Liver (tissue), 9 donors: ENCODE measurements around the gene FBLIM1. TPM values are rescaled to one million over a fixed set of nuclear protein-coding genes. Genes with fewer than 3 reads are reported as not detected.

Source experiments
- DNase-seq: peaks from one replicate; pipeline ENCODE4 v3.0.0-alpha.2; 2017; ENCODE audit warnings: low spot score
- H3K27ac ChIP-seq, 2 donors: one replicate each; pipeline ENCODE4 v1.7.0; 2013; ENCODE audit warnings: inconsistent platforms in 2 of 2, low read length in 2 of 2, control low read depth in 1 of 2, low read depth in 1 of 2, mild to moderate bottlenecking in 1 of 2
- H3K27me3 ChIP-seq, 4 donors: one replicate each; pipeline versions ENCODE4 v1.6.1 to v1.7.0; 2013; ENCODE audit warnings: low read length in 3 of 4, inconsistent platforms in 1 of 4, mild to moderate bottlenecking in 1 of 4, moderate library complexity in 1 of 4; ENCODE audit not compliant: control insufficient read depth in 4 of 4, insufficient read depth in 4 of 4
- H3K36me3 ChIP-seq, 4 donors: one replicate each; pipeline versions ENCODE4 v1.6.1 to v1.7.0; 2013; ENCODE audit warnings: low read length in 3 of 4, mild to moderate bottlenecking in 3 of 4, low read depth in 1 of 4, moderate library complexity in 1 of 4; ENCODE audit not compliant: control insufficient read depth in 4 of 4, insufficient read depth in 3 of 4
- H3K4me1 ChIP-seq, 4 donors: one replicate each; pipeline versions ENCODE4 v1.6.1 to v1.7.0; 2013; ENCODE audit warnings: low read length in 3 of 4, mild to moderate bottlenecking in 3 of 4, moderate library complexity in 1 of 4; ENCODE audit not compliant: control insufficient read depth in 4 of 4, insufficient read depth in 4 of 4
- H3K4me3 ChIP-seq, 3 donors: one replicate each; pipeline versions ENCODE4 v1.6.1 to v1.7.0; 2013; ENCODE audit warnings: low read length in 3 of 3, control low read depth in 1 of 3, low read depth in 1 of 3, mild to moderate bottlenecking in 1 of 3
- H3K9ac ChIP-seq, 2 donors: one replicate each; pipeline ENCODE4 v1.7.0; 2013; ENCODE audit warnings: low read length in 2 of 2, mild to moderate bottlenecking in 2 of 2, moderate library complexity in 2 of 2, control low read depth in 1 of 2, low read depth in 1 of 2
- H3K9me3 ChIP-seq, 4 donors: one replicate each; pipeline versions ENCODE4 v1.6.1 to v1.7.0; 2013; ENCODE audit warnings: low read length in 3 of 4; ENCODE audit not compliant: control insufficient read depth in 4 of 4
- ATF3 ChIP-seq: IDR thresholded peaks from 2 replicates; pipeline ENCODE4 v1.6.1; 2016; ENCODE audit warnings: antibody characterized with exemption
- CTCF ChIP-seq: fragments of 150-350 bp; IDR thresholded peaks from 2 replicates; pipeline ENCODE4 v1.5.1; 2017; ENCODE audit warnings: improper control_type of control experiment, low read depth, low read length; ENCODE audit not compliant: missing input control
- EGR1 ChIP-seq, 2 donors: IDR thresholded peaks; 2 replicates each; pipeline ENCODE4 v1.6.1; 2016 to 2018; ENCODE audit warnings: antibody characterized with exemption in 2 of 2, low read depth in 2 of 2
- FOXA1 ChIP-seq: IDR thresholded peaks from 2 replicates; pipeline ENCODE4 v1.6.1; 2016; ENCODE audit warnings: antibody characterized with exemption
- FOXA2 ChIP-seq: IDR thresholded peaks from 2 replicates; pipeline ENCODE4 v1.6.1; 2016; ENCODE audit warnings: antibody characterized with exemption
- GABPA ChIP-seq, 2 donors: IDR thresholded peaks in 1 of 2; conservative IDR thresholded peaks in 1 of 2; 2 replicates each; pipeline ENCODE4 v1.6.1; 2016; ENCODE audit warnings: antibody characterized with exemption in 2 of 2, mild to moderate bottlenecking in 1 of 2, moderate library complexity in 1 of 2
- HNF4A ChIP-seq, 2 donors: conservative IDR thresholded peaks; 2 replicates each; pipeline ENCODE4 v1.6.1; 2016; ENCODE audit warnings: antibody characterized with exemption in 2 of 2, mild to moderate bottlenecking in 2 of 2
- HNF4G ChIP-seq: IDR thresholded peaks from 2 replicates; pipeline ENCODE4 v1.6.1; 2016; ENCODE audit warnings: antibody characterized with exemption
- JUND ChIP-seq, 2 donors: IDR thresholded peaks; 2 replicates each; pipeline ENCODE4 v1.6.1; 2016; ENCODE audit warnings: antibody characterized with exemption in 2 of 2
- MAX ChIP-seq: IDR thresholded peaks from 2 replicates; pipeline ENCODE4 v1.6.1; 2016; ENCODE audit warnings: antibody characterized with exemption
- NR2F2 ChIP-seq: IDR thresholded peaks from 2 replicates; pipeline ENCODE4 v1.6.1; 2016; ENCODE audit warnings: antibody characterized with exemption
- RAD21 ChIP-seq, 2 donors: IDR thresholded peaks; 2 replicates each; pipeline ENCODE4 v1.6.1; 2016; ENCODE audit warnings: antibody characterized with exemption in 2 of 2, mild to moderate bottlenecking in 2 of 2
- REST ChIP-seq: IDR thresholded peaks from 2 replicates; pipeline ENCODE4 v1.6.1; 2016; ENCODE audit warnings: antibody characterized with exemption, mild to moderate bottlenecking
- RXRA ChIP-seq, 2 donors: IDR thresholded peaks; 2 replicates each; pipeline ENCODE4 v1.6.1; 2017 to 2018; ENCODE audit warnings: antibody characterized with exemption in 2 of 2, mild to moderate bottlenecking in 1 of 2
- SP1 ChIP-seq: IDR thresholded peaks from 2 replicates; pipeline ENCODE4 v1.6.1; 2018; ENCODE audit warnings: antibody characterized with exemption, mild to moderate bottlenecking
- TAF1 ChIP-seq: conservative IDR thresholded peaks from 2 replicates; pipeline ENCODE4 v1.6.1; 2016; ENCODE audit warnings: antibody characterized with exemption, mild to moderate bottlenecking
- YY1 ChIP-seq: IDR thresholded peaks from 2 replicates; pipeline ENCODE4 v1.6.1; 2016; ENCODE audit warnings: antibody characterized with exemption, mild to moderate bottlenecking
- ZBTB33 ChIP-seq: IDR thresholded peaks from 2 replicates; pipeline ENCODE4 v1.6.1; 2016; ENCODE audit warnings: antibody characterized with exemption
- WGBS: extraction: QIAGEN DNeasy Blood & Tissue Kit; methylation state at CpG from one replicate; pipeline ENCODE4 v1.1.7; 2013; 5-methylcytosine and 5-hydroxymethylcytosine counted together
- polyA plus RNA-seq, 2 donors: library from polyadenylated mRNA; stranded (reverse) in 1 of 2; unstranded in 1 of 2; fragments of 200-250 nt in 1 of 2; fragments of >200 nt in 1 of 2; fragmentation: Nextera tagmentation in 1 of 2; extraction: Ambion mirVana in 1 of 2; gene quantifications; one replicate each; pipeline versions ENCODE4 v1.2.1 to v1.2.3, GENCODE V29; 2013 to 2015
- total RNA-seq, 2 donors: library from RNA; depleted of rRNA; stranded (reverse); fragments of >200 nt; gene quantifications; one replicate each; pipeline ENCODE4 v1.2.3, GENCODE V29; 2014
- donor health status: healthy.
- donor health status: healthy.
- donor health status: healthy.
- donor health status: healthy.
- donor health status: healthy.

Gene FBLIM1
- total and polyA plus RNA-seq, 4 donors: 3.6 to 6.4 (median 3.7) TPM

GRCh38 chr1:15788624-15789301 lies 30.2 kb downstream of the FBLIM1 start:
- Histone ChIP-seq H3K27me3 (no peaks in the 10 kb centered on the region), H3K4me3 (no peak overlapping the region), H3K9me3 (no peaks in the 10 kb centered on the region), H3K9ac (no peak overlapping the region), H3K27ac (no peak overlapping the region), H3K36me3 (no peaks in the 10 kb centered on the region), H3K4me1 (no peaks in the 10 kb centered on the region)
- 88% methylated on average over 13 of the region's 13 CpGs for WGBS
- DNase-seq: no peak
- no peak for TF ChIP-seq JUND (IDR thresholded peaks at IDR 0.05)
- no peak for TF ChIP-seq RXRA (IDR thresholded peaks at IDR 0.05)
- TF ChIP-seq TAF1: no peak
- no peak for TF ChIP-seq HNF4A (conservative IDR thresholded peaks at IDR 0.05)
- no peak for TF ChIP-seq GABPA (IDR thresholded peaks at IDR 0.05 in 1 of 2, conservative IDR thresholded peaks at IDR 0.05 in 1 of 2)
- no peak for TF ChIP-seq EGR1 (IDR thresholded peaks at IDR 0.05; ENCODE audit: low read depth in 2 of 2)
- TF ChIP-seq FOXA2: no peak
- TF ChIP-seq CTCF: no peak
- TF ChIP-seq NR2F2: no peak
- TF ChIP-seq MAX: no peak

GRCh38 chr1:15796086-15796462 lies 37.5 kb downstream of the FBLIM1 start:
- H3K9me3 ChIP-seq: no peaks in the 10 kb centered on the region
- H3K27ac ChIP-seq: no peak overlapping the region
- 94% methylated on average over 2 of the region's 2 CpGs for WGBS
- H3K36me3 ChIP-seq: no peaks in the 10 kb centered on the region
- H3K4me3 ChIP-seq: no peak overlapping the region
- TF ChIP-seq NR2F2 (no peak), CTCF (no peak), ZBTB33 (no peak), ATF3 (no peak), RAD21 (IDR thresholded peaks at IDR 0.05) (no peak), YY1 (no peak), TAF1 (no peak), HNF4G (no peak), EGR1 (IDR thresholded peaks at IDR 0.05; ENCODE audit: low read depth in 2 of 2) (no peak), REST (no peak), SP1 (no peak), HNF4A (conservative IDR thresholded peaks at IDR 0.05) (no peak), FOXA1 (no peak), FOXA2 (no peak), RXRA (IDR thresholded peaks at IDR 0.05) (no peak), MAX (no peak), GABPA (IDR thresholded peaks at IDR 0.05 in 1 of 2, conservative IDR thresholded peaks at IDR 0.05 in 1 of 2) (no peak), JUND (IDR thresholded peaks at IDR 0.05) (no peak)
- H3K4me1 ChIP-seq: peaks cover 9 to 14% (median 11%) of the 10 kb centered on the region in 4 donors
- no peaks in the 10 kb centered on the region for H3K27me3 ChIP-seq
- no peak for DNase-seq
- no peak overlapping the region for H3K9ac ChIP-seq
